K562 (cell line): ENCODE data around the gene AP3B1.

Experiments used
- ELF1 ChIP-seq: fragments of 200-800 bp; sonication (Bioruptor generic); IDR thresholded peaks from 2 replicates; pipeline ENCODE4 v1.6.1; 2016; ENCODE audit warnings: missing genetic modification characterization, missing compliant biosample characterization
- NR2C2 ChIP-seq, 2 experiments: fragments of 200-800 bp in 1 of 2; sonication (Bioruptor generic) in 1 of 2; sonication (generic) in 1 of 2; formaldehyde crosslinking in 1 of 2; IDR thresholded peaks; 2 replicates each; pipeline versions ENCODE4 v1.6.1 to v1.8.0; 2016 to 2022; ENCODE audit warnings: mild to moderate bottlenecking in 1 of 2, missing compliant biosample characterization in 1 of 2, missing genetic modification characterization in 1 of 2, missing genetic modification reagents in 1 of 2
- POLR2A ChIP-seq: fragments of 450-650 bp; conservative IDR thresholded peaks from 2 replicates; pipeline ENCODE4 v1.6.1; 2016
- ZFX ChIP-seq: sonication (generic); formaldehyde crosslinking; IDR thresholded peaks from 2 replicates; pipeline ENCODE4 v1.8.0; 2022; ENCODE audit warnings: mild to moderate bottlenecking, missing genetic modification reagents, moderate library complexity
- TF ChIP-seq, protein P1 (sequence below), 3 experiments: IDR thresholded peaks in 2 of 3; conservative IDR thresholded peaks in 1 of 3; 2 replicates each; pipeline ENCODE4 v1.5.1; 2011 to 2012; ENCODE audit warnings: low read length in 3 of 3, mild to moderate bottlenecking in 3 of 3, control low read depth in 2 of 3, improper control_type of control experiment in 1 of 3, inconsistent platforms in 1 of 3, low read depth in 1 of 3, mixed read lengths in 1 of 3, moderate library complexity in 1 of 3; ENCODE audit not compliant: insufficient read depth in 2 of 3

DNA sequence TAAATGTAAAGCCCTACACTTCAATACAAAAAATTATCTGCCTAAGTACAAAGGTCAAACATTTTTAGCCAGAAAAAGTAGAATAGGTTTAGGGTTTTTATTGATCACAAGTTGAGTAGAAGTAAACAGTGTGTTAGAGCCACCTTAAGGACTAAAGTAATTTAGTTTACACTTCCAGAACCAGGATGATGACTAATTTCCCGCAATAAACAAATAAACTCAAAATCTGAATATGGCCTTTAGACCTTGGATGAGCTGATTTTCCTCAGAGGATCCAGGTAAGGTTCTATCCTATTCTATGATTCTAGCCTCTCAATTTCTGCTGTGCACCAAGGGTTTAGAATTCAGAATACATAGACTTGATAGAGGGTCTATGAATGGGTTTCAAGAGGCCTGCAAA is 338.9 kb downstream of the AP3B1 start:
- no peak for TF ChIP-seq ZFX (CRISPR knock-in tag)
- no peak for TF ChIP-seq POLR2A
- no peak for TF ChIP-seq ELF1
- TF ChIP-seq NR2C2 (CRISPR knock-in tag; IDR thresholded peaks at IDR 0.05) = no peak
- TF ChIP-seq NR2C2 (tag; IDR thresholded peaks at IDR 0.05) = no peak
- TF ChIP-seq, protein P1, sequence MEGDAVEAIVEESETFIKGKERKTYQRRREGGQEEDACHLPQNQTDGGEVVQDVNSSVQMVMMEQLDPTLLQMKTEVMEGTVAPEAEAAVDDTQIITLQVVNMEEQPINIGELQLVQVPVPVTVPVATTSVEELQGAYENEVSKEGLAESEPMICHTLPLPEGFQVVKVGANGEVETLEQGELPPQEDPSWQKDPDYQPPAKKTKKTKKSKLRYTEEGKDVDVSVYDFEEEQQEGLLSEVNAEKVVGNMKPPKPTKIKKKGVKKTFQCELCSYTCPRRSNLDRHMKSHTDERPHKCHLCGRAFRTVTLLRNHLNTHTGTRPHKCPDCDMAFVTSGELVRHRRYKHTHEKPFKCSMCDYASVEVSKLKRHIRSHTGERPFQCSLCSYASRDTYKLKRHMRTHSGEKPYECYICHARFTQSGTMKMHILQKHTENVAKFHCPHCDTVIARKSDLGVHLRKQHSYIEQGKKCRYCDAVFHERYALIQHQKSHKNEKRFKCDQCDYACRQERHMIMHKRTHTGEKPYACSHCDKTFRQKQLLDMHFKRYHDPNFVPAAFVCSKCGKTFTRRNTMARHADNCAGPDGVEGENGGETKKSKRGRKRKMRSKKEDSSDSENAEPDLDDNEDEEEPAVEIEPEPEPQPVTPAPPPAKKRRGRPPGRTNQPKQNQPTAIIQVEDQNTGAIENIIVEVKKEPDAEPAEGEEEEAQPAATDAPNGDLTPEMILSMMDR (IDR thresholded peaks at IDR 0.05 in 2 of 3, conservative IDR thresholded peaks at IDR 0.05 in 1 of 3; ENCODE audit: insufficient read depth in 2 of 3, low read depth in 1 of 3, low read length in 3 of 3) = no peak
